ENCODE data around the gene PITRM1.

DNA sequence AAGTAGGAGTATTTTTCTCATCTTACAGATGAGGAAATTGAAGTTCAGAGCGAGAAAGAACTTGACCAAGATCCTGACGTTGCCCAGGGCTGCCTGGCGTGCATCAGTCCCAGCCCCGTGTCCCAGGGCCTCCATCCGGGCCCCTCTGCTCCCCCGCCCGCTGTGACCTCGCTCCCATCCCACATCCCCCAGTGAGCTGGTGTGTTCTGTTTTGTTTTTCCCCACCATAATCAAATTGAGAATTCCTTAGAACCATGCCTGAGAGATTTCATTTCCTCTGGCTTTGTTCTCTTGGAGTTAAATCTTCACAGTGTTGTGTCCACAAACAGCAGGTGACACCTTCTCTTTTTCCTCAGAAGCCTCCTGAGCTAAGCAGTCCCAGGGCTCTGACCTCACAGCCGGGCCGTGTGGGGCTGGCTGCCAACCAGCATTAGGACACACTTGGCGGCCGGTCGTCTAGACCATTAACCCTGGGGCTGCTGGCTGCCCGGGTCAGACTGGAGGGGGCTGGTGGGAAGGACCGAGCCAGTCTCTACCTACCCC lies 60.9 kb downstream of the PITRM1 start:
- TF ChIP-seq POLR2A (IDR thresholded peaks at IDR 0.05), result no peak
- TF ChIP-seq, protein P1, sequence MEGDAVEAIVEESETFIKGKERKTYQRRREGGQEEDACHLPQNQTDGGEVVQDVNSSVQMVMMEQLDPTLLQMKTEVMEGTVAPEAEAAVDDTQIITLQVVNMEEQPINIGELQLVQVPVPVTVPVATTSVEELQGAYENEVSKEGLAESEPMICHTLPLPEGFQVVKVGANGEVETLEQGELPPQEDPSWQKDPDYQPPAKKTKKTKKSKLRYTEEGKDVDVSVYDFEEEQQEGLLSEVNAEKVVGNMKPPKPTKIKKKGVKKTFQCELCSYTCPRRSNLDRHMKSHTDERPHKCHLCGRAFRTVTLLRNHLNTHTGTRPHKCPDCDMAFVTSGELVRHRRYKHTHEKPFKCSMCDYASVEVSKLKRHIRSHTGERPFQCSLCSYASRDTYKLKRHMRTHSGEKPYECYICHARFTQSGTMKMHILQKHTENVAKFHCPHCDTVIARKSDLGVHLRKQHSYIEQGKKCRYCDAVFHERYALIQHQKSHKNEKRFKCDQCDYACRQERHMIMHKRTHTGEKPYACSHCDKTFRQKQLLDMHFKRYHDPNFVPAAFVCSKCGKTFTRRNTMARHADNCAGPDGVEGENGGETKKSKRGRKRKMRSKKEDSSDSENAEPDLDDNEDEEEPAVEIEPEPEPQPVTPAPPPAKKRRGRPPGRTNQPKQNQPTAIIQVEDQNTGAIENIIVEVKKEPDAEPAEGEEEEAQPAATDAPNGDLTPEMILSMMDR (IDR thresholded peaks at IDR 0.05), result no peak

Measured in heart left ventricle (tissue), 13 donors.